HEK293 (cell line): ENCODE results near the gene GLG1.
"Not testable (repeated sequence)": the region's sequence is repeated elsewhere in the genome, so short reads cannot be mapped to it uniquely, and the experiment has no call there.

Experiments
- HOXA7 ChIP-seq: sonication (generic); formaldehyde crosslinking; IDR thresholded peaks from 2 replicates; pipeline ENCODE4 v1.8.1; 2022; ENCODE audit warnings: missing genetic modification reagents, borderline replicate concordance
- TCF7L2 ChIP-seq: IDR thresholded peaks from 2 replicates; pipeline ENCODE4 v1.6.1; 2011; ENCODE audit warnings: low read depth, mild to moderate bottlenecking, inconsistent platforms, low read length, moderate library complexity, borderline replicate concordance
- ZNF510 ChIP-seq: fragments of 450-650 bp; formaldehyde crosslinking; IDR thresholded peaks from 2 replicates; pipeline ENCODE4 v1.5.1; 2018; ENCODE audit warnings: mild to moderate bottlenecking, missing genetic modification characterization, missing biosample characterization; ENCODE audit not compliant: insufficient replicate concordance

DNA sequence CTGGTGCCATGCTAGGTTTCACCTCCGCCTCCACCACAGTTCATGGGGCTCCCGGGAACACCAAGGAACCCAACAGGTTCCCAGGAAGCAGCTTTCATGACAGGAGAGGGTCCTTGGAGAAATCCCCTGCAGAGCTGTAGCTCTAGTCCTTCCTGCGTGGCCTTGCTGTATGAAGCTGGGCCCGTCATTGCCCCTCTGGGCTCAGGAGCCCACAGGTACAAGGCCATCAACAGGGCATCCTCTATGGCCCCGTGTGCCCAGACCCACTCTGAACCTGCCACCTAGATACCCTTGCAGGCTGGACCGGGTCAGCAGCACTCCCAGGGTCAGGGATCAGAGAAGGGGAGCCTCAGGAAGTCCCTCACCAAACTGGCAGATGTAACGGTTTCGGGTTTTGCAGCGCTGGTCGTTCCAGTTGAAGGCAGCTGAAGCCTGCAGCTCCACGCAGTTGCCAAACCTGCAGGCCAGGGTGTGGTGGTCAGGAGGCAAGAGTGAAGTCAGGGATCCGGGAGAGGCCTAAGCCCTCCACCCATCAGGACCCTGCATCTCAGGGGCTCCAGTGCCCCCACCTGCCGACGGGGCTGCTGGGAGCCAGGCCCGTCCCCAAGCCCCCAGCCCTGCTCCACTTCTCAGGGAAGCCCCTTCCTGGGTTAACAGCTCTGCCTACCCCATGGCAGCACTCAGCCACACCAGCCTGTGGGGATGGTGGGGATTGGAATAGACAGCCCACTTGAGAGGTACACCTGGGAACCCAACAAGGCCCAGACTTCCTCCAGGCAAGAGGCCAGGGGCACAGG, 197.5 kb downstream of the GLG1 start:
- not testable (repeated sequence) for TF ChIP-seq TCF7L2; ZNF510 (tag by site-specific recombination); HOXA7
